Testis (tissue), 3 donors: Measurements from ENCODE around the gene GRIK4. TPM values are rescaled to one million over a fixed set of nuclear protein-coding genes. Genes with fewer than 3 reads are reported as not detected.

Experiments used
- DNase-seq: peaks from one replicate; pipeline ENCODE4 v3.0.0-alpha.2; 2019
- H3K27ac ChIP-seq, 2 donors: fragments of 200-600 bp; sonication (generic); one replicate each; pipeline ENCODE4 v1.5.1; 2019
- H3K27me3 ChIP-seq: fragments of 200-600 bp; sonication (generic); one replicate; pipeline ENCODE4 v1.5.1; 2019
- H3K36me3 ChIP-seq: fragments of 200-600 bp; sonication (generic); one replicate; pipeline ENCODE4 v1.5.1; 2017; ENCODE audit warnings: low read depth; ENCODE audit errors: missing control alignments
- H3K4me1 ChIP-seq: fragments of 200-600 bp; sonication (generic); one replicate; pipeline ENCODE4 v1.5.1; 2019
- H3K4me3 ChIP-seq, 2 donors: fragments of 200-600 bp; sonication (generic); one replicate each; pipeline ENCODE4 v1.5.1; 2017 to 2019
- H3K9me3 ChIP-seq: fragments of 200-600 bp; sonication (generic); one replicate; pipeline ENCODE4 v1.5.1; 2017
- CTCF ChIP-seq, 3 experiments: fragments of 450-650 bp in 2 of 3; fragments of 200-600 bp in 1 of 3; sonication (generic) in 1 of 3; IDR thresholded peaks; one replicate each; pipeline ENCODE4 v1.5.1; 2016 to 2019; ENCODE audit warnings: antibody characterized with exemption in 3 of 3, mild to moderate bottlenecking in 2 of 3, moderate library complexity in 1 of 3
- POLR2A ChIP-seq: fragments of 450-650 bp; IDR thresholded peaks from one replicate; pipeline ENCODE4 v1.6.1; 2017; ENCODE audit warnings: antibody characterized with exemption, mild to moderate bottlenecking, moderate library complexity
- WGBS, 2 donors: methylation state at CpG; one replicate each; pipeline ENCODE4 v1.1.5; 2018; 5-methylcytosine and 5-hydroxymethylcytosine counted together
- intact Hi-C: fragments of 100-400 bp; cut with DNase I; formaldehyde crosslinking; loops from one replicate; pipeline ENCODE4 v1.15.1; 2023; ENCODE audit warnings: low total_unique reads
- polyA plus RNA-seq: library from polyadenylated mRNA; stranded (reverse); fragments of 350-450 nt; fragmentation: Illumina TruSeq; extraction: RNeasy Lipid Tissue Mini Kit (QIAGEN cat#74804); gene quantifications from one replicate; pipeline ENCODE4 v1.2.3, GENCODE V29; 2014; ENCODE audit warnings: low read depth, low replicate concordance; ENCODE audit not compliant: insufficient read depth
- total RNA-seq, 2 donors: library from RNA; depleted of rRNA; stranded (reverse); fragments of >200 nt; gene quantifications; one replicate each; pipeline ENCODE4 v1.2.3, GENCODE V29; 2016

Gene GRIK4
- total and polyA plus RNA-seq, 3 donors from 2014 or later: 2.6 to 3.0 (median 2.6) TPM

DNA sequence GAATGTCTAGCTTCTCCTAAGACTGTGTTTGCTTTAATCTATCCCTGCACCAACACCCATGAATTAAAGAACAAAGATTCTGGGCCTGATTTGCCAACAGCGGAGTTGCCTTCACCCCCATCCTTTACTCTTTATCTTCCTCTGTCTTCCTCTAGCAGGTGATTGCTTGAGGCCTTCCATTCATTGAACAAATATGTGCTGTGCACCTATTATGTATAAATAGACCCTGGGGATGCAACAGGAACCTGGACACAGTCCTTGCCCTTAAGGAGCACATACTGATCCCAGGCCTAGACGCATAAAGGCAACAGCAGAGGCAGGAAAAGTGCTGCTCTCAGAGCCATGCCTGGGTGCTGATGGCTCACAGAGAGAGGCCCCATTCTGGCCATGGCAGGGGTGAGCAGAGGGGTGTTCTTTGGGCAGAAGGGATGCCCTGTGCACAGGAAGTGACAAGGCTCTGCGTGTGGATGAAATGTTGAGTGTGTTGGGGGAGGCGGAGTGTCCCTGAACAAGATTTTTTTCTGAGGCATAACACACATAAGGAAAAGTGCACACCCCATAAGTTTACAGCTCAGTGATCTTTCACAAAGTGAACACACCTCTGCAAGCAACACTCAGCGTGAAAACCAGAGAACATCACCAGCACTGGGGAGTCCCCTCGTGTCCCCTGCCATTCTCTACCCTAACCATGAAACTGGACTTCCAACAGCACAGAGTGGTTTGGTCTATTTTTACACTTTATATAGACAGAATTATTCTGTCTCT, 145.9 kb downstream of the GRIK4 start:
- intact Hi-C loops: no loop called here

DNA sequence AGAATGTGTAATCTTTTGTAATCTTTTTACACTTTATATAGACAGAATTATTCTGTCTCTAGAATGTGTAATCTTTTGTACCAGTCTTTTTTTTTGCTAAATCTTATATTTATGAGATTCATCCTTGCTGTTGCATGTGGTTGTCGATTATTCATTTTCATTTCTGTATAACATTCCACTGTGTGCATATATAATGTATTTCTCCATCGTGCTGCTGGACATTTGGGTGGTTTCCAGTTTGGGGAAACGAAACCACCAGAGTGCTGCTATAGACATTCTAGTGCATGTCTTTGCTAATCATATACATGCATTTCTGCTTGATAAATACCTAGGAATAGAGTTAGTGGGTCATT, 146.5 kb downstream of the GRIK4 start:
- intact Hi-C loops: no loop called here
- Histone ChIP-seq H3K4me1 (no peaks in the 10 kb centered on the region), H3K9me3 (no peaks in the 10 kb centered on the region), H3K4me3 (no peak overlapping the region), H3K27me3 (no peaks in the 10 kb centered on the region), H3K36me3 (no peaks in the 10 kb centered on the region), H3K27ac (no peak overlapping the region)
- DNase-seq: no peak
- no peak for TF ChIP-seq CTCF (IDR thresholded peaks at IDR 0.05)
- TF ChIP-seq POLR2A: no peak
- 85 to 87% methylated on average over 3 of the region's 3 CpGs for WGBS, 2 donors

More for the DNA sequence above, 145.9 kb downstream of the GRIK4 start:
- no peaks in the 10 kb centered on the region for H3K9me3 ChIP-seq
- H3K4me1 ChIP-seq: no peaks in the 10 kb centered on the region
- H3K27me3 ChIP-seq: no peaks in the 10 kb centered on the region
- no peak overlapping the region for H3K27ac ChIP-seq
- H3K4me3 ChIP-seq: no peak overlapping the region
- no peaks in the 10 kb centered on the region for H3K36me3 ChIP-seq
- no peak for DNase-seq
- WGBS, 2 donors: 85 to 88% methylated on average over 5 to 6 of the region's 6 CpGs
- TF ChIP-seq POLR2A (no peak), CTCF (IDR thresholded peaks at IDR 0.05) (no peak)

DNA sequence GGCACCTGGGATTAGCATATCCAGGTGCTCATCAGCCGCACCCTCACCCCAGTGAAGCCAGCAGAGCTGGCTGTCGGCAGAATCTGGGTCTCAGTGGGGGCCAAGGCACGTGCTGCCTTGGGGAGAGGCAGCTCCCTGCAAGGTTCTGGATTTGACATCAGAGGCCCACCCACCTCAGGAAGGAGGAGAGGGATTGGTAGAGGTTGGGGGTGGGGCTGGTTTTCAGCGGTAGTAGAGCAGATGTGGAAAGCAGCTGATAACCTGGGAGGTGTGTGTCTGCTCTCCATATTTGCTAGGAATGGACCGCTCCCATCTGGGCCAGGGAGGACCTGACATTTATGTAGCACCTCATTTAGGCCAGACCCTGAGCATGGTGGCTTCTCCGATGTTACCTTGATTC, 147.5 kb downstream of the GRIK4 start:
- Histone ChIP-seq H3K9me3 (no peaks in the 10 kb centered on the region), H3K27ac (no peak overlapping the region), H3K27me3 (no peaks in the 10 kb centered on the region), H3K4me3 (no peak overlapping the region), H3K4me1 (no peaks in the 10 kb centered on the region), H3K36me3 (no peaks in the 10 kb centered on the region)
- 92 to 94% methylated on average over 6 of the region's 6 CpGs for WGBS, 2 donors
- TF ChIP-seq CTCF (IDR thresholded peaks at IDR 0.05) (no peak), POLR2A (no peak)
- no peak for DNase-seq
- intact Hi-C loops: no loop called here

DNA sequence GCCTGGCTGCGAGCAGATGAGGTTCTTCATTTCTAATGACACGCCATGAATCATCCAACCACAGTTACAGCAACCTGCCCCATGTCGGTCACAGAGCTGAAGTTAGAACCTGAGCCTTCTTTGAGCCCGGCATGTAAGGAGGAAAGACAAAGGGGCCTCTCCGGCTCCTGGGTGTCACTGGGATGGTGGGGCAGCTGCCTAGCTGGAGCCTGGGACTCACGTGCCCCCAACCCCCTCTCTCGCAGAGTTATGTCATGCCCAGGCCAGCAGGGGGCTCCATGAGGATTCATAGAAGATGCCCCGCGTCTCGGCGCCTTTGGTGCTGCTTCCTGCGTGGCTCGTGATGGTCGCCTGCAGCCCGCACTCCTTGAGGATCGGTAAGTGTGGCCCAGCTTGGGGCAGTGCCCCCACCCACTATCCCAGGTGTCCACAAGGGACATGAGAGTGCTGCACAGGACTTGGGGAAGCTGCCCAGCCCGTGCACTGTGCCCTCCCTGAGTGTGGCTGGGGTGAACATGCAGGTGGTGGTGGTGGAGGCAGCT, 148.5 kb downstream of the GRIK4 start:
- TF ChIP-seq POLR2A: no peak
- peak in 1 of 3 experiments; percentile 24 for TF ChIP-seq CTCF (IDR thresholded peaks at IDR 0.05)
- H3K36me3 ChIP-seq: no peaks in the 10 kb centered on the region
- no peaks in the 10 kb centered on the region for H3K9me3 ChIP-seq
- no peak overlapping the region for H3K27ac ChIP-seq
- H3K4me1 ChIP-seq: no peaks in the 10 kb centered on the region
- DNase-seq: peak; percentile 34
- H3K27me3 ChIP-seq: no peaks in the 10 kb centered on the region
- intact Hi-C loops: no loop called here
- H3K4me3 ChIP-seq: no peak overlapping the region
- WGBS, 2 donors: 65 to 83% methylated on average over 7 to 15 of the region's 17 CpGs
